Renal cortex interstitium (tissue), 15 donors: ENCODE results near the gene C13orf42. TPM values are rescaled to one million over a fixed set of nuclear protein-coding genes. Genes with fewer than 3 reads are reported as not detected.

ENCODE experiments used
- DNase-seq, 11 donors: peaks; one replicate each; pipeline ENCODE4 v3.0.0-alpha.2; 2013; ENCODE audit warnings: low read depth in 9 of 11, low spot score in 4 of 11; ENCODE audit errors: extremely low read depth in 1 of 11
- long read RNA-seq, 16 experiments: transcript quantifications; one replicate each; lab custom pipeline, GENCODE V29; 2026
- polyA plus RNA-seq, 3 donors: library from polyadenylated mRNA; unstranded; fragments of 120-200 nt; gene quantifications; one replicate each; pipeline ENCODE4 v1.2.1, GENCODE V29; 2013; ENCODE audit not compliant: insufficient read length in 3 of 3

The C13orf42 gene
- polyA plus RNA-seq = under 1 TPM; 0.16 to 0.47 (median 0.26) TPM
- long read RNA-seq, donor 1 = 0 reads
- long read RNA-seq, donor 2 = 0 reads
- long read RNA-seq, donor 3 = 0 reads
- long read RNA-seq, donor 4 = 0 reads
- long read RNA-seq, donor 5 = 0 reads
- long read RNA-seq, donor 6, partial matches to known transcripts = 0 of 2 reads
- long read RNA-seq, donor 6, other reads (novel, unspliced or antisense) = 0 of 2 reads
- long read RNA-seq, donor 7 = 0 reads
- long read RNA-seq, donor 8 = 0 reads
- long read RNA-seq, donor 9 = 0 reads
- long read RNA-seq, donor 10 = 0 reads
- long read RNA-seq, donor 11 = 0 reads
- long read RNA-seq, donor 12 = 0 reads
- long read RNA-seq, donor 13 = 0 reads
- long read RNA-seq, donor 14 = 0 reads
- long read RNA-seq, donor 15 = 0 reads
- long read RNA-seq, donor 16 = 0 reads

- DNase-seq = no peak
Observed at GRCh38 chr13:51111174-51111573, at the start of gene C13orf42. C13orf42 (minus strand) TSS chr13:51111274; CDS start chr13:51111209, 65 bp downstream.

- DNase-seq = no peak
Observed at GRCh38 chr13:51158880-51159518, 47.9 kb upstream of the C13orf42 start.

GRCh38 chr13:51158365-51158764, 47.3 kb upstream of the C13orf42 start:
- no peak for DNase-seq

DNA sequence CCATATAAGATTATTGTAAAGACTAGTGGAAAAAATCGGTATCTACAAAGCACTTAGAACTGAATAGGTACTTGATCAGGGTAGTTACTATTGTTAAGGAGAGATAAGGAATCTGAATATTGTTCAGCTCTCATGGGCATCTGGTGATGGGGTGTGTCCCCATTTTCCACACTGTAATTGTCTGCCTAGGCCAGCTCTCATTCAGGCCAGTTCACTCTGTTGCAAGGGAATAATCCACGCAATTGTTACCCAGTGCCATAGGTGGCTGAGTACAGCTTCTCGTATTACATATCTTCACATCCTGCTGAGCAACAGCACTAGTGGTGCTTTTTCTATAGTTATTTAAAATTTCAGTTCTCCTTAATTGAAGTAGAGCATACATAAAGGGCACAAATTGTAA, 45.6 kb upstream of the C13orf42 start:
- DNase-seq = no peak

DNA sequence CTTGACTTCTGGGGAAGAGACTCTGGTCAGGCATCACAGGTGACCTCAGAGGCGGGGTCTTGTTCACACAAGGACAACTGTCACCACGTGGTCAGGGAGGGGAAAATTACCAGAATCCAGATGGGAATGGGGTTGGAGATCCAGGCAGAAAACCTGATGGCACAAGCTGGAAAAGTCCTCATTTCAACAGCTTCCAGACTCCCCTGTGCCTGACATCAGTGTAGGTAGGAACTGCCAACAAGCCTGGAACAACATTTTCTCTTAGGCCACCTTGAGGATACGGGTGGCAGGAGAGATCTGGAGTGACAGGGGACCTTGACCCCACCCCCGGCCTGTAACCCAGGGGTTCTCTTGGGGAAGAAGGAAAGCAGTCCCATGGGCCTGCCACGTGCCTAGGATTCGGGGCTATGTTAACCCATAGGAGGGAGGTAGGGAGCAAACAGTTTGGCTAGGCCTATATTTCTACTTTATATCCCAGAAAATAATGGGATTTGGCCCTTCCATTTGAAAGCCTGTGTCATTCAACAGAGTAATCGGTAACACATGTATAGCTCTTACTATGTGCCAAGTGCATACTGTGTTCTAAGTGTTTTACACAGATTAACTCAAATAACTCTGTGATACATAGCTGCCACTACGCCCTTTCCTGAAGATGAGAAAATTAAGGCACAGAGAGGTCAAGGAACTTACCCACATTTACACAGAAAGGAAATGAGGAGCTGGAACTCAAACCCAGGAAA, 44.9 kb upstream of the C13orf42 start:
- no peak for DNase-seq

DNA sequence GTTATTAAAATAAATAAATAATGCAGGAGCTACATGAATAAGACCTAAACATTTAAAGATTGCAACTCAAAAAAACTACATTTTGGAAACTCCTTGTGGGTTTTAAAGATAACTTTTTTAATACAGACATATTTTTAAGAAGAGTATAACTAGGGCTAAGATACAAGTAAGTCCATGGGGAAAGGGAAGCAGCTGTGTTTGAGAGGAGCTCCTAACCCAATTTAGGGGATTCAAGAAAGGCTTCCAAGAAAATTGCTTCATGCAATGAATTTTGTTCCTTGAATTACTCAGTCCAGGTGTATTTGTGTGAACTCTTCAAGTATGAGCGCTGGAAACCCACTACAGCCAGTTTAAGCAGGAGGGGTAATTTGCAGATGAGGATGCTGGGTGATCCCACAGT, 44.1 kb upstream of the C13orf42 start:
- no peak for DNase-seq

GRCh38 chr13:51154029-51154555, 43.0 kb upstream of the C13orf42 start:
- DNase-seq = no peak

GRCh38 chr13:51153527-51153926, 42.5 kb upstream of the C13orf42 start:
- DNase-seq = no peak

- DNase-seq = no peak
Observed at GRCh38 chr13:51152701-51153100, 41.6 kb upstream of the C13orf42 start.

GRCh38 chr13:51151463-51151862, 40.4 kb upstream of the C13orf42 start:
- DNase-seq = no peak

DNA sequence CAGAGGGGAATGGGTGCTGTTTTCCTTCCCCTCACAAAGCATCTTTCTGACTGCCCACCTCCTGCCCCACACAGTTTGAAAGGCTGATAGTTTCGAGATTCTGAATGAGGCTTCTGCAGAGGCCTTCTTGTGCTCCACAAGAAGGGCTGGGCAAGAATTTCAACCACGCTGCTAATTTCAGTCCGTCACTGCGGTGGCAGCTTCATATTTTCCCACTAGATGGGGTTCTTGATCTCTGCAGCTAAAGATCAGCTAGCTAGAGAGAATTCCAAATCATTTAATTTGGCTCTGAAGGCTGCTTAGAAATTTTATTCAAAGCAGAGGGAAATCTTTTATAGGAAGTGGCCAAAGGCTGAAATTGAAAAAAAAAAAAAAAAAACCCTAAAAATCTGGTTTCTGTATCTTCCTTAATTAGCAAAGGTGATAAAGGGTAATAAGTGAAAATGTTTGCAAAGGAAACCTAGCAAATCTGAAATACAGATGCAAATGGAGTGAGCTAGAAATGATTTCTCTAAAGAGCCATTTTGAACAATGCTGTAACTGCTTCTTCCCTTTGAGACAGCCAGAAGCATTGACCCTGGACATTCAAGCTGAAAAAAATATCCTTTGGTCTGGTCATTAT, 38.0 kb upstream of the C13orf42 start:
- peak; percentile 33 to 61 (median 40) for DNase-seq

DNA sequence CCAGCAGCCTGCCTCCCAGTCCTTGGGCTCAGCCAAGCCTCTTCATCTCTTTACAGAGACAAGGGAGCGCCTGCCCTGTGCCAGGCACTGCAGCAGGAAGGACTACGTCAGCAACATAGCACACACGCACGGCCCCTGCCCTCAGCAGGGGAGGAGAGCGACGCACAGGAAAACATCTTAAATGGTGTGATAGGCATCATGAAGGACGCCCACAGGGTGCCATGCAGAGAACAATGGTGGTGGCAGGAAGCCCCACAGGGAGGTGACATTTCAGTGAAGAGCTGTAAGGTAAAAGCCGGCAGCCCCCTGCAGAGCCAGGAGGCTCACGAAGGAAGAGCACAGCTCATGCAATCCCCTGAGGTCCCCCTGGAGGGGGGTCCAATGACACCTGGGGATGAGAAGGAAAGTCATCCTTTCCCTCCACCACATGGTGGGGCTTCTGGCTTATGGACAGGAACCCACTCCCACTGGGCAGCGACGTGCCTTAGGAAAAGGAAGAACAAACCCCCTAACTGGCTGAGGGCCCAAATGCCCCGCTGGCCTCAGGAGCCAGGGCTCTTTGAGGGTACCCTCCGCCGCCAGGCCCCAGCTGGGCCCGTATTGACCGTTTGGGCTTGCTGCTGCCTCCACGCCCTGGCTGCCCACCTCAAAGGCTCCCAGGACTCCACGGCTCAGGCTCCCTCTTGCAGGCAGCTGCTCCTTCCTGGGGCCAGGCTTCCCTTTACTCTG, 37.3 kb upstream of the C13orf42 start:
- DNase-seq = no peak

DNA sequence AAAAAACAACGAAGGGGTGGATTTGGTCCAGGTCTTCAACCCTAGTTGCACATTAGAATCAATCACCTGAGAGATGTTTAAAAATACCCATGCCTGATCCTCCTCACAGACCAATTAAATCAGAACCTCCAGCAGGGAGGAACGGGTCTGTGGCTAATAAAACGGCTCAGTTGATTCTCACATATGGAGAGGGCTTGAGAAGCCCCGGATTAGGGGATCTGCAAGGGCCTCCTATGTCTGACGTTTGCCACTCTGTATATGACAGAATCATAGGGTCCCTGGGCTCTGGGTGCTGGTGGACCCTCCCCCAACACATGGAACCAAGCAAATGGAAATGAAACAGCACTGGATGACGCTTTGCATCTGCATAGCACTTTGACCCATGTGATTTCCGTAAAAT, 36.7 kb upstream of the C13orf42 start:
- no peak for DNase-seq

DNA sequence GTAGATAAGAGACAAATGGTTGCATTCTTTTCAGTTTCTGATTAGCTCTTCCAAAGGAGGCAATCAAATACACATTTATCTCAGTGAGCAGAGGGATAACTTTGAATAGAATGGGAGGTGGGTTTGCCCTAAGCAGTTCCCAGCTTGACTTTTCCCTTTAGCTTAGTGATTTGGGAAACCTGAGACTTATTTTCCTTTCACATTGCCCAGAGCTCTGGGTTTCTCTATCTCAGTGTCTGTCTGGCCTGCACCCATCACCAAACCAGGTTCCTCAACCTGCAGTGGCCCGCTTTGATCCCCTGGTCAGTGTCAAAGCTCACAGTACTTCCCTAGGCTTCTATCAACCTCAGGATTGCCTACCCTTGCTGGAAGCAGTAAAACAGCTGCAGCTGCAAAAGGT, 35.6 kb upstream of the C13orf42 start:
- no peak for DNase-seq

- no peak for DNase-seq
Observed at GRCh38 chr13:51137250-51137649, 26.2 kb upstream of the C13orf42 start.

DNA sequence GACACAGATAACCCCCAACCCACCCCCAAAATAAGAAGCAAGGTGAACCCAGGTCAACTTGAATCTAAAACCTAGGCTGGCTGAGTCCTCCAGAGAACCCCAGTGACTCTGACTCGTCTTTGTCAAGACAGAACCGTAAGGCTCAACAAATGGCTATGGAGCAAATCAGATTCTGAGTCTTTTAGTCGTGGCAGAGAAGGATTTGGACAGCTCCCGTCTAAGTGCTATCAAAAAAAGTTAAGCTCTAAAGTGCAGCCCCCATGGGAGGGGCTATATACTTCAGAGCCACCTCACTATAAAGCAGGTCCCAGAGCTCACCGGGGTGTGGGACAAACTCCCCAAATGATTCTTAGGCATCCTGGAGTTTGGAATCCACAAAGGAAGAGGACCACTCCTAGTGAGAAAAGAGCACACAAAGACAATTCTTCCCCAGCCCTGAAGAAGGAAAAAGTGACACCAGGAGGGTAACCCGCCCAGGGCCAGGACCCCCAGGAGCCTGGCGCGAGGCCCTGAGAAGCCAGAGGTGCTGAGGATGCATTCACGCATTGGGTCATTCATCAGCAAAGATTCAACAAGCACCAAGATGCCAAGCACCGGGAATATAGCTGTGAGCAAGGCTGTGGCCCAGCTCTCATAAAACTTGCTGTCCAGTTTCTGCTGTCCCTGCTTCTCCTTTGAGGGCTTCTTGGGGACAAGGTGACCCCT, 25.4 kb upstream of the C13orf42 start:
- DNase-seq = no peak

- DNase-seq = no peak
Observed at GRCh38 chr13:51134763-51135365, 23.8 kb upstream of the C13orf42 start.

DNA sequence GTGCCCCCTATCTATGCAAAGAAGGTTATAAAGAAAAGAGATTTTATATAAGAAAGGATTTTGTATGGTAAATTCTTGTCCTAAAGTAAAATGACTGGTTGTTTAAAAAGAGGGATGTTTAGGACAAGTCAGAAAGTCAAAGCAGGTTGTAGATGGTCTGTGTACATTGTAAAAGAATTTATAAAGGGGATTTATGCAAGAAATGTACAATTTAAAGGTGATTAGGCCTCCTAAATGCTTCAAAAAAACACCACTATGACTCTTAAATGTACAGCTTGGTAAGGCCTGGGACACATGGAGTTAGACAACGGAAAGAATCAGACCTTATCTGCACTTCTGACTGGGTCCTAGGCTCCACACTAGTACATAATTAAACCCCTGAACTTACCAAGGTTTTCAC, 19.3 kb upstream of the C13orf42 start:
- no peak for DNase-seq
